Effector memory CD8-positive, alpha-beta T cell (primary cell): ENCODE data around the gene ZBTB46.

Source experiments
- ATAC-seq: fragments of 150-1000 bp; cut with Tn5 transposase; replicated peaks from 2 replicates; pipeline ENCODE4 v1.10.0; 2021; ENCODE audit warnings: mild to moderate bottlenecking, moderate library complexity
- DNase-seq, 3 experiments: peaks; one replicate each; pipeline ENCODE4 v3.0.0; 2021
- H3K27ac Mint-ChIP-seq, 2 donors: one replicate each; pipeline ENCODE4 v1.8.0; 2022; ENCODE audit warnings: mild to moderate bottlenecking in 2 of 2, mixed read lengths in 2 of 2, moderate library complexity in 2 of 2
- H3K27me3 Mint-ChIP-seq, 2 donors: one replicate each; pipeline ENCODE4 v1.8.0; 2022; ENCODE audit warnings: mixed read lengths in 2 of 2
- H3K36me3 Mint-ChIP-seq: one replicate; pipeline ENCODE4 v1.8.0; 2022; ENCODE audit warnings: mild to moderate bottlenecking, moderate library complexity, mixed read lengths; ENCODE audit not compliant: insufficient read depth
- H3K4me1 Mint-ChIP-seq, 2 donors: one replicate each; pipeline ENCODE4 v1.8.0; 2022; ENCODE audit warnings: low read depth in 2 of 2, mixed read lengths in 2 of 2
- H3K4me3 Mint-ChIP-seq, 2 donors: one replicate each; pipeline ENCODE4 v1.8.0; 2022; ENCODE audit warnings: mild to moderate bottlenecking in 2 of 2, mixed read lengths in 2 of 2, moderate library complexity in 2 of 2
- H3K9me3 Mint-ChIP-seq, 2 donors: one replicate each; pipeline ENCODE4 v1.8.0; 2022; ENCODE audit warnings: mixed read lengths in 2 of 2

Gene ZBTB46

DNA sequence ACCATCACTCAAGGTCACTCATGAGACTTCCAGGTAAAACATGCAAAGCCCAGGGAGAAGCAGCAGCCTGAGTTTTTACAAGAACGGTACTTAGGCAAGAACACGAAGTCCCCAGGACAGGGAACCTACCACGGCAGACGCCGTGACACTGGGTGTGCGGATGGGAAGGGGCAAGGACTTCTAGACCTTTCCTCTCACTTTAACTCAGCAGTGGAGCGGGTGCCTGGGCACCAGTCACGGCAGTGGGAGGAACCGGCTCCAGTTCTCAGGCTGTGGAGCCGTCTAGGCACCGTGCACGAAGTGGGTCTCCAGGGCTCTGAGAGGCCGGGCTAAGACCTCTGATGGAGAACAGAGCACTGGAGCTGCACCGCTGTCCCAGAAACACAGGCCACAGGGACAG, 2.5 kb downstream of the ZBTB46 start:
- Mint-ChIP-seq H3K36me3 (peaks cover 3% of the 10 kb centered on the region), H3K4me3 (no peak overlapping the region), H3K27me3 (peaks cover 52 to 70% of the 10 kb centered on the region in 2 donors), H3K4me1 (peaks cover 8 to 9% of the 10 kb centered on the region in 2 donors), H3K9me3 (no peaks in the 10 kb centered on the region), H3K27ac (no peak overlapping the region)
- DNase-seq, result no peak
- no peak for ATAC-seq

DNA sequence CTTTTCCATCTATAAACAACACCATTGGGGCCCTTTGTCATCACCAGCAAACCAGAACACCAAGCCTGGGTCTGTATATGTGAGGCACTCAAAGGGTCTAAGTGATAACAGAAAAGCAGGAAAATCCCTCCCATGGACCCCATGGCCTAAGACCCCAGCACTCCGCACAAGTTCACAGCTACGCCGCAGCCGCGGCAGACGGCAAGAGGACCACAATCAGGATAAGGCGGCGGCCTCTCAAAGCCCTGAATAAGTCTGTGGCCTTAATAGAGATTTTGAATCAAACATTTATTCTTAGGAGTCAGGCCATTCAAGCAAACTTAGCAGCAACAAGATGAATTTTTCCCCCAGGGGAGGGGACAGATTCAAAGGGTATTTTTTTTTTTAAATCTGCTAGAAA, 2.9 kb downstream of the ZBTB46 start:
- no peaks in the 10 kb centered on the region for H3K9me3 Mint-ChIP-seq
- peaks cover 8 to 9% of the 10 kb centered on the region in 2 donors for H3K4me1 Mint-ChIP-seq
- H3K27ac Mint-ChIP-seq, result no peak overlapping the region
- no peak for ATAC-seq
- DNase-seq, result no peak
- peaks cover 3% of the 10 kb centered on the region for H3K36me3 Mint-ChIP-seq
- peaks cover 55 to 70% of the 10 kb centered on the region in 2 donors for H3K27me3 Mint-ChIP-seq
- H3K4me3 Mint-ChIP-seq, result no peak overlapping the region

DNA sequence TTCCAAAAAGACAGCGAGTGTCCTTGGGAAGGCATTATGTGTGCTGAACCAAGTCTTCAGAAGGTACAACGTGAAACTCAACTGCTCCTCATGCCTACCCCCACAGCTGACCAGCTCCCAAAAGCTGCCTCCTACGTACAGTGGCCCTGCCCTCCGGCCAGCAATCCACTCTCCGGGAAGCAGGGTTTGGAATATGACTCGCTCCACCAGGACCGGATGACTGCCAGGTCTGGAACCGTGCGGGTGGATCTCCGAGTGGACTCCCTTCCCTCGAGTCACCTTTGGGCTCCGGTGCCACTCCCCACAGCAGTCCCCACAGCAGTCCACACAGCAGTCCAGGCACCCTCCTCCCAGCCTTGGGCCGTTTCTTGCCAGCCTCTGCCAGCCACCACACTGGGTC, 4.3 kb downstream of the ZBTB46 start:
- Mint-ChIP-seq H3K27me3 (peaks cover 65 to 81% of the 10 kb centered on the region in 2 donors), H3K4me3 (no peak overlapping the region), H3K36me3 (peaks cover 7% of the 10 kb centered on the region), H3K9me3 (no peaks in the 10 kb centered on the region), H3K4me1 (peaks cover 8 to 9% of the 10 kb centered on the region in 2 donors), H3K27ac (no peak overlapping the region)
- ATAC-seq (no peak), DNase-seq (no peak)

DNA sequence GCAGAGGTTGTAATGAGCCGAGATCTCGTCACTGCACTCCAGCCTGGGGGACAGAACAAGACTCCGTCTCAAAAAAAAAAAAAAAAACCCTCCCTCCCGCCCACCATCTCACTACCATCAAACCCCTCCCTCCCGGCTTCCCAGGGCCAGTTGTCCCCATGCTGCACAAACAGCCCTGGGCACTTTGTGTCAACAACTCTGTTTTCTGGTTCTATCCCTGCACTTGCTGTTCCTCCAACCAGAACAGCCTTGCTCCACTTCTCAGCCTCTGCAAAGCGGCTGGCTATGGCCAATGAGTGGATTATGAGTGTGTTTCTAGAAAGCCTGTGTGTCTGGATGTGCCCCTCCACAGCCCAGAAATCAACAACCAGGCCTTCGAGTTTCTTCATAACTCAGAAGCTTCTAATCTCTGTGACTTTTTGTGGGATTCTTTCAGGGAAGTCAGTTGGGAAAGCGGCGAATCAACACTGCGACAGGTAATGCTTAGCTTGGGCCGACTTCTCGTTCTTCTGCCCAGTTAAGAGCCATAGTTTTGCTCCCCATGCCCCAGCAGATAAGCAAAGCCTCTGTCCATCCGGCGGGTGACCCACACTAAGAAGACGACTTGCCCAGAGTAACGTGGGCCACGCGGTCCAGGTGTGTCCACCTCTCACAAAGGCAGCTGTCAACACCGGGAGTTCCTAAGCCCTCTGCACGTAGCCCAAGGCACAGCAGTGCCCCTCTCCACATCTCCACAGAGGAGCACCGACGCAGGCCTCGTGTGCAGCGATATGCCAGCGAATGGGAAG, 5.5 kb downstream of the ZBTB46 start:
- Mint-ChIP-seq H3K36me3 (peaks cover 7% of the 10 kb centered on the region), H3K27ac (no peak overlapping the region), H3K27me3 (peaks cover 67 to 85% of the 10 kb centered on the region in 2 donors), H3K4me3 (no peak overlapping the region), H3K4me1 (peaks cover 8 to 9% of the 10 kb centered on the region in 2 donors), H3K9me3 (no peaks in the 10 kb centered on the region)
- DNase-seq, result no peak
- ATAC-seq, result no peak

DNA sequence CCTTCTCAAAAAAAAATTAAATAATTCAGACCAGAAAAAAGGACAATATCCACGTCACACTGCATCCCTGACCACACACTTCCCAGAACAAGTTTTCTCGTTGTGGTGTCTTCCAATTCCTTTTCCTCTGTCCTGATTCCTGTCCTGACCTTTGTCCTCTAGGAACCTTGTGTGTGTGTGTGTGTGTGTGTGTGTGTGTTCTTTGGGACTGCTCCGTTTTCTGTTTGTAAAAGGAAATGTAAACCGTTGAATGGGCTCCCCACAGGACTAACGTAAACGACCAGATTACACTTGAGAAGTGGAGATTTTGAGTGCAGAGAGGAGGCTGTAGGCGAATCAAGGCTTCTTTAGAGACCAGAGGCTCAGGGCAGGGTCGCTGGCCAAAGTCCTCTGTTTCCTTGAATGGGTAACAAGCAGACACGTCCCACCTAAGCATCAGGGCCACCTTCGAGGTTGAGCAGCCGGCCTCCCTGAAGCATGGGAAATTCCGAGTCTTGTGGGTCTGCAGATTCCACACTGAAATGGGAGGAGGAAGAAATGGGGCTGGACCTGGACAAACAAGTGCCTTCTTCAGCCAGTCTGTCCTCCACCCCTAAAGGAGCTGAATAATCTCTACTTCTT, 7.3 kb downstream of the ZBTB46 start:
- H3K4me3 Mint-ChIP-seq, result no peak overlapping the region
- no peaks in the 10 kb centered on the region for H3K9me3 Mint-ChIP-seq
- DNase-seq (no peak), ATAC-seq (no peak)
- peaks cover 52 to 68% of the 10 kb centered on the region in 2 donors for H3K27me3 Mint-ChIP-seq
- no peak overlapping the region for H3K27ac Mint-ChIP-seq
- H3K4me1 Mint-ChIP-seq, result no peaks in the 10 kb centered on the region
- H3K36me3 Mint-ChIP-seq, result peaks cover 4% of the 10 kb centered on the region

DNA sequence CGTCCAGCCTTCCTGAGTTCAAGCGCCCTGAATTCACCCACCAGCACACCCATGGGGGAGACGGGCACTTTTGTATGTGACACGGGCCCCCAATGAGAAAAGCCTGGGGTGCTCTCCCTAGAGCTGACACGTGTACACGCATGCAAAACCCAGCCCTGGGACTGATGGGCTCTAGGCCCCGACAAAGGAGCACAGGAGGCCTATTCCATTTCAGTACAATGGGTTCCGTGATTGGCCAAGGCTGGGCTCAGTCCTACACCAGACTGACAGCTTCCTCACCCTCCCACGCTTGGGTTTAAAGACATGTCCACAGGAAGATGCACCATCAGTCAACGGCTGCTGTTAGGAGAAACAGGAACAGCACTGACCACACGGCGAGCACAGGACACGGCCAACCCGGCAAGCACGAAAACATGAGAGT, 8.8 kb downstream of the ZBTB46 start:
- Mint-ChIP-seq H3K4me1 (no peaks in the 10 kb centered on the region), H3K4me3 (no peak overlapping the region), H3K27me3 (peaks cover 45 to 66% of the 10 kb centered on the region in 2 donors), H3K9me3 (no peaks in the 10 kb centered on the region), H3K27ac (no peak overlapping the region), H3K36me3 (peaks cover 4% of the 10 kb centered on the region)
- ATAC-seq (no peak), DNase-seq (no peak)

DNA sequence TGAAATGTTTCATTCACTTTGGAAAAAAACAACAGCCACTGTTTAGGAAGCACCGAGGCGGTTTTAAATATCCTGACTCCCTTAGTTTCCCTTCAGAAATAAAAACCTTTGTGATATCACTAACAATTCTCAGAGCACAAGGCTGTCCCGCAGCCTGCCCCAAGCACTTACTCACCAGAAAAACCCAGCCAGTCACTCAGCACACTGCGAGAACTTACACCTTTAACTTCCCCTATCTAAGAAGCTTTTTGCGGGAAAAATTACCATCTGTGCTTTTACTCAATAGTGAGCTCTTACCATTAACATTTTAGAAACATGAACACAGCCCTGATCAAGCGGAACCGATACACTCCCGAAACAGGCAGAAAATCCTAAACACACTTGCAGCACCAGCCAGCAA, 9.3 kb downstream of the ZBTB46 start:
- no peak for DNase-seq
- no peak overlapping the region for H3K4me3 Mint-ChIP-seq
- no peak for ATAC-seq
- H3K27me3 Mint-ChIP-seq, result peaks cover 42 to 63% of the 10 kb centered on the region in 2 donors
- H3K9me3 Mint-ChIP-seq, result no peaks in the 10 kb centered on the region
- peaks cover 4% of the 10 kb centered on the region for H3K36me3 Mint-ChIP-seq
- H3K27ac Mint-ChIP-seq, result no peak overlapping the region
- H3K4me1 Mint-ChIP-seq, result no peaks in the 10 kb centered on the region

DNA sequence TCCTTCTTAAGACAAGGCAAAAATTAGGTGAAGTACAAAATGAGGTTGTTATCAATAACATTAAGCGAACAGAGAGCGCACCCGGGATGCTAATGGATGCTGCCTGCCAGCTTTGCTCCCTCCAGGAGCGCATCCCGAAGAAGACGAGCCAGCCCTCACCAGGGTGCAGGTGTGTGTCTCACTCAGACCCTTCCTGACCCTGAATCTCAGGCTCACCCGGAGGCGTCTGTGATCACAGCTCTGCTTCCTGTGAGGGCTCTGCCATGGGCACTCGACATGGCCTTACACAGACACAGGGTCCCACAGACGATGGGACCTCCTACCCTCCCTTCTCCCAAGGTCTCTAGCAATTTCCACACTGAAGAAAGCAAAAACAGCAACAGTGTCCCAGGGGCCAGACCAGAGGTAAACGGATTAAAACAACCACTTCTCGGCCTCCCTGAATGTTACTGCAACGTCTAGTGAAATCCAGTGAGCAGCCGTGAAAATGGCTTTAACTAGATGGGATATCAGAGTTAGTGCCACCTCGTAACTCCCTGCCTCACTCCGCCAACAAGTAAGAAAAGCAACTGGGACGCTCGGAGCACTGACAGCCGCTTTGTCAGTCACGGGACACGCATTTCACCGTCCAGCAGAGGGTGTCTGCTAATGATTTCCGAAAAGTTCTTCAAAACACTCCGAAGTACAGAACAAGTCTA, 11.7 kb downstream of the ZBTB46 start:
- Mint-ChIP-seq H3K27me3 (peaks cover 23 to 56% of the 10 kb centered on the region in 2 donors), H3K9me3 (no peaks in the 10 kb centered on the region), H3K4me3 (no peak overlapping the region), H3K4me1 (no peaks in the 10 kb centered on the region), H3K27ac (no peak overlapping the region), H3K36me3 (peaks cover 7% of the 10 kb centered on the region)
- ATAC-seq (no peak), DNase-seq (no peak)

DNA sequence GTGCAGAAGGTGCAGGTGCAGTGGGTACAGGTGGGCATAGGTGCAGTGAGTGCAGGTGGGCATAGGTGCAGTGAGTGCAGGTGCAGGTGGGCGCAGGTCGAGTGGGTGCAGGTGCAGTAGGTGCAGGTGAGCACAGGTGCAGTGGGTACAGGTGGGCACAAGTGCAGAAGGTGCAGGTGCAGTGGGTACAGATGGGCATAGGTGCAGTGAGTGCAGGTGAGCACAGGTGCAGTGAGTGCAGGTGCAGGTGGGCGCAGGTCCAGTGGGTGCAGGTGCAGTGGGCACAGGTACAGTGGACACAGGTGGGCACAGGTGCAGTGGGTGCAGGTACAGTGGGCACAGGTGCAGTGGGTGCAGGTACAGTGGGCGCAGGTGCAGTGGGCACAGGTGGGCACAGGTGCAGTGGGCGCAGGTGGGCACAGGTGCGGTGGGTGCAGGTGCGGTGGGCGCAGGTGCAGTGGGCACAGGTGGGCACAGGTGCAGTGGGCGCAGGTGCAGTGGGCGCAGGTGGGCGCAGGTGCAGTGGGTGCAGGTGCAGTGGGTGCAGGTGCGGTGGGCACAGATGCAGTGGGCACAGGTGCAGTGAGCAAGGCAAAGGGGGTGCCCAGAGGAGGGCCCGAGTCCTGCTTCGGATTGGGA, 15.3 kb downstream of the ZBTB46 start:
- Mint-ChIP-seq H3K4me3 (no peak overlapping the region), H3K4me1 (no peaks in the 10 kb centered on the region), H3K27me3 (peaks cover 0 to 29% of the 10 kb centered on the region in 2 donors), H3K36me3 (peaks cover 3% of the 10 kb centered on the region), H3K27ac (no peak overlapping the region), H3K9me3 (no peaks in the 10 kb centered on the region)
- ATAC-seq (no peak), DNase-seq (no peak)

DNA sequence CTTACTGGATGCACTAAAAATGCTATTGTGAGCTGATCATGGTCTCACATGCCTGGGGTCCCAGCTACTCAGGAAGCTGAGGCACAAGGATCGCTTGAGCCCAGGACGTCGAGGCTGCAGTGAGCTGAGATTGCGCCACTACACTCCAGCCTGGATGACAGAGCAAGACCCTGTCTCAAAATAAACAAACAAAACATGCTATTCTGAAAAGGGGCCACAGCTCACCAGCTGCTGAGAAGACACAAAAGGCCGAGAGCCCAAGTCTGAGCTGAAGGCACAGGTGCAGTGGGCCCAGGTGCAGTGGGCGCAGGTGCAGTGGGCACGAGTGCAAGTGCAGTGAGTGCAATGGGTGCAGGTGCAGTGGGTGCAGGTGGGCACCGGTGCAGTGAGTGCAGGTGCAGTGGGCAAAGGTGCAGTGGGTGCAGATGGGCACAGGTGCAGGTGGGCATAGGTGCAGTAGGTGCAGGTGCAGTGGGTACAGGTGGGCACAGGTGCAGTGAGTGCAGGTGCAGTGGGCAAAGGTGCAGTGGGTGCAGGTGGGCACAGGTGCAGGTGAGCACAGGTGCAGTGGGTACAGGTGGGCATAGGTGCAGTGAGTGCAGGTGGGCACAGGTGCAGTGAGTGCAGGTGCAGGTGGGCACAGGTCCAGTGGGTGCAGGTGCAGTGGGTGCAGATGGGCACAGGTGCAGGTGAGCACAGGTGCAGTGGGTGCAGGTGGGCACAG, 16.0 kb downstream of the ZBTB46 start:
- no peak overlapping the region for H3K27ac Mint-ChIP-seq
- H3K4me1 Mint-ChIP-seq, result no peaks in the 10 kb centered on the region
- H3K36me3 Mint-ChIP-seq, result peaks cover 3% of the 10 kb centered on the region
- ATAC-seq (no peak), DNase-seq (no peak)
- H3K9me3 Mint-ChIP-seq, result no peaks in the 10 kb centered on the region
- H3K4me3 Mint-ChIP-seq, result no peak overlapping the region
- H3K27me3 Mint-ChIP-seq, result peaks cover 0 to 32% of the 10 kb centered on the region in 2 donors

DNA sequence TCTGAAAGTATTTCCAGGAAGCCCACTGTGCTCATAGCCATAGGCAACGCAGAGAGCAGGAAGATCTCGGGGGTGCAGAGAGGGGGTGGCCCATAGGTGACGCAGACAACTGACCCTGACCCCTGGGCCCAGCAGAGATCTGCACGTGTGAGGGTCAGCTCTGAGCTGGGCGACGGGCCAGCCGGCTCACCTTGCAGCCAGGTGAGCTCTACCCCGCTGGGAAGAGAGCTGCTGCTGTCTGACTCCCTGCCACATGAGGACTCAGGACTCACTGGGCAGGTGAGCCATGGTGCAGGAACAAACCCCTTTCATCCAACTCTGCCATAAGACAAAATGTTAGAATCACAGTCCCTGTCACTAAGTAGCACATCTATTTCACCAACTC, 19.6 kb downstream of the ZBTB46 start:
- H3K4me3 Mint-ChIP-seq, result no peak overlapping the region
- H3K9me3 Mint-ChIP-seq, result no peaks in the 10 kb centered on the region
- H3K27me3 Mint-ChIP-seq, result peaks cover 0 to 27% of the 10 kb centered on the region in 2 donors
- H3K27ac Mint-ChIP-seq, result no peak overlapping the region
- ATAC-seq, result no peak
- H3K4me1 Mint-ChIP-seq, result no peaks in the 10 kb centered on the region
- H3K36me3 Mint-ChIP-seq, result peaks cover 3% of the 10 kb centered on the region
- no peak for DNase-seq

DNA sequence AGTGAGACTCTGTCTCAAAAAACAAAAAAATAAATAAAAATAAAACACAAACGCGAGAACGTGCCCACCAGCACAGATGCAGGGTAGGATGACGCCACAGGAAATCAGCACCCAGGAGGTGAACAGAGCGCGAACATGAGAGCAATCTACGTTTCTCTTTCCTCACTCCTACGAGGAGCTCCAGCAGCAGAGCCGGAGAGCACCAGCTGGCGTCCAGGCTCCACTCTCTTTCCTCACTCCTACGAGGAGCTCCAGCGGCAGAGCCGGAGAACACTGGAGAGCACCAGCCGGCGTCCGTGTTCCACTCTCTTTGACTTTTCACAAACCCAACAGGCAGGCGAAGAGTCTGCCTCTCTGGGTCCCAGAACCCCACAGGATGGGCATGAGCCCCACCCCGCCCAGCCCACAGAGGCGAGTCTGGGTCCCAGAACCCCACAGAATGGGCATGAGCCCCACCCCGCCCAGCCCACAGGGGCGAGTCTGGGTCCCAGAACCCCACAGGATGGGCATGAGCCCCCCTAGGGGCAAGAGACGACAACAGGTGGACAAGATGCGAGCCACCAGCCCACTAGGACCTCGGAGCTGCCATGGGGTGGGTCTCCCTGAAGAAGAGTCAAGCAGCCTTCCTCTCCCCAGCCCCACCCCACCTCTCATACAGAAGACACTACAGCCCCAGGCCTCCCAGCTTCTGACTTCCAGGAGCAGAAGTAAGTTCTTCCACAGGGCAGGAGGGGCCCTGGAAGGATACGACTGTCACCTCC, 20.2 kb downstream of the ZBTB46 start:
- ATAC-seq, result no peak
- Mint-ChIP-seq H3K4me1 (no peaks in the 10 kb centered on the region), H3K27ac (no peak overlapping the region), H3K4me3 (no peak overlapping the region), H3K36me3 (peaks cover 3% of the 10 kb centered on the region), H3K27me3 (peaks cover 0 to 23% of the 10 kb centered on the region in 2 donors), H3K9me3 (no peaks in the 10 kb centered on the region)
- no peak for DNase-seq
